Activated B cell treated with CpG ODN at 0.5 μM for 24 hours (primary cell): ENCODE results near the gene RPS6KA5. TPM values are rescaled to one million over a fixed set of nuclear protein-coding genes. Genes with fewer than 3 reads are reported as not detected.

Experiments used
- ATAC-seq: fragments of 200-7000 bp; cut with Tn5 transposase; one replicate; pipeline ENCODE4 v1.10.0; 2021; ENCODE audit warnings: low read depth, mild to moderate bottlenecking, moderate library complexity
- CTCF ChIA-PET: fragments of 350-600 bp; sonication (Branson Sonifier 250); formaldehyde crosslinking; loops from one replicate; lab custom pipeline; 2021; ENCODE audit warnings: antibody characterized with exemption; lab: Charles Lee
- POLR2A ChIA-PET: fragments of 350-600 bp; sonication (Branson Sonifier 250); formaldehyde crosslinking; loops from one replicate; lab custom pipeline; 2021; ENCODE audit warnings: antibody characterized with exemption; lab: Charles Lee
- DNase-seq: peaks from one replicate; pipeline ENCODE4 v3.0.0; 2022
- H3K27ac Mint-ChIP-seq: one replicate; pipeline ENCODE4 v1.8.0; 2020; ENCODE audit warnings: mixed read lengths
- H3K27me3 Mint-ChIP-seq: one replicate; pipeline ENCODE4 v1.8.0; 2021; ENCODE audit warnings: mixed read lengths
- H3K36me3 Mint-ChIP-seq: one replicate; pipeline ENCODE4 v1.8.0; 2021; ENCODE audit warnings: low read depth, mixed read lengths
- H3K4me1 Mint-ChIP-seq: one replicate; pipeline ENCODE4 v1.8.0; 2021; ENCODE audit warnings: mixed read lengths
- H3K4me3 Mint-ChIP-seq: one replicate; pipeline ENCODE4 v1.8.0; 2020; ENCODE audit warnings: mild to moderate bottlenecking, mixed read lengths
- H3K9me3 Mint-ChIP-seq: one replicate; pipeline ENCODE4 v1.8.0; 2020; ENCODE audit warnings: mixed read lengths
- CTCF ChIP-seq: fragments of 200-600 bp; IDR thresholded peaks from one replicate; pipeline ENCODE4 v1.8.0; 2022; ENCODE audit warnings: antibody characterized with exemption, mild to moderate bottlenecking
- intact Hi-C: fragments of 100-400 bp; cut with micrococcal nuclease; formaldehyde crosslinking; loops from one replicate; pipeline ENCODE4 v1.15.1; 2024
- total RNA-seq: library from RNA; stranded (reverse); gene quantifications from 2 replicates; pipeline ENCODE4 v1.2.3, GENCODE V29; 2022

RPS6KA5 gene
- total RNA-seq, 1 donor from 2014 or later, result 16.3 TPM

DNA sequence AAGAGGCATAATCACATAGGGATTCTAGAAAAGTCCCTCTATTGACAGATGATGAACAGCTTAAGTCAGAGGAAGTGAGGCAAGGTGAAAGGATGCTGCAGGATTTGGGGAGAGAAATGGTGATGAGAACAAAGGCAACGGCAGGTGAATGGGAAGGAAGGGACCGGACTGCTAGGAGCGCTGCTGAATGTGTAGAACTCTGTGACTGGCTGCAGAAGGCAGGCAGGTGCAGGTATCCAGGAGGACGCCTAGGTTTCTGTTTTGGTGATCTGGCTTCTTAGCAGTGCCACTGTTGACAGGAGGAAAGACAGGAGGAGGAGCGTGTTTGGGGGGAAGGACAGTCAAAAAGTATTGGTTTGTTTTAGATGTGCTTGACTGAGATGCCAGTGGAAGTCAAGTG, 185.8 kb downstream of the RPS6KA5 start:
- Mint-ChIP-seq H3K36me3 (peaks cover 68% of the 10 kb centered on the region), H3K9me3 (no peaks in the 10 kb centered on the region), H3K4me1 (no peaks in the 10 kb centered on the region), H3K27ac (no peak overlapping the region), H3K4me3 (no peak overlapping the region), H3K27me3 (no peaks in the 10 kb centered on the region)
- ChIA-PET POLR2A (no interaction called here), CTCF (no interaction called here)
- intact Hi-C loops, result no loop called here
- ATAC-seq (no peak), DNase-seq (no peak)
- TF ChIP-seq CTCF, result no peak

DNA sequence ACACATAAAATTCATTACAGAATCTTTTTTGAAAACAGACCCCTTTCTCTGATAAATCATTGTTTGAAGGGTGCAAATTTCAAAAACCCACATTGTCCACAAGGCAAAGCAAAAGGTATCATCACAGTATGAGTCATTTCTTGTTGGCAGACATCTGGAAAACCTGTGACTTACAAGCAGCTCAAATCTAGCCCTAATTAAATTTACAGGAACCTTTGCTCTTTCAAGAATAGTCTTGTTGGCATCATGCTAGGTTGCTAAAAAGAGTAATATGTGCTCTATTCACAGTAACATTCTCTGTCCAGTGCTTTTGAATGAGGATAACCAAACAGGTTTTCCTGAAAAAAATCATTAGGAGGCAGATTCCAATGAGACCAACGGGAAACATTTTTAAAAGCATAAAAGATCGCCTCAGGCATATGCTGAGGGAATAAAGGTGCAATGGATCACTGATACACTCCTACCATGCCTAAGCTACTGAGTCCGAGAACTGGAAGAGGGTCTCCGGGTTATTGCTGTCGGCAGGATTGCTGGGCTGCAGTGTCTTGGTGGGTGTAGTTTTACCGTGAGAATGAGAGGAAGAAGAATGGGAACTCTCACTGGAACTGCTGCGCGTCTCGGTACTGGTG, 188.7 kb downstream of the RPS6KA5 start:
- TF ChIP-seq CTCF, result no peak
- CTCF ChIA-PET, result no interaction called here
- H3K4me3 Mint-ChIP-seq, result no peak overlapping the region
- H3K27ac Mint-ChIP-seq, result no peak overlapping the region
- peaks cover 47% of the 10 kb centered on the region for H3K36me3 Mint-ChIP-seq
- DNase-seq (no peak), ATAC-seq (no peak)
- H3K27me3 Mint-ChIP-seq, result no peaks in the 10 kb centered on the region
- intact Hi-C loops, result no loop called here
- no peaks in the 10 kb centered on the region for H3K4me1 Mint-ChIP-seq
- H3K9me3 Mint-ChIP-seq, result no peaks in the 10 kb centered on the region
- POLR2A ChIA-PET, result no interaction called here

GRCh38 chr14:90870950-90871604, 189.4 kb downstream of the RPS6KA5 start:
- no peak for TF ChIP-seq CTCF
- H3K4me3 Mint-ChIP-seq, result no peak overlapping the region
- ATAC-seq (no peak), DNase-seq (no peak)
- H3K9me3 Mint-ChIP-seq, result no peaks in the 10 kb centered on the region
- H3K27ac Mint-ChIP-seq, result no peak overlapping the region
- ChIA-PET POLR2A (no interaction called here), CTCF (no interaction called here)
- intact Hi-C loops, result no loop called here
- H3K27me3 Mint-ChIP-seq, result no peaks in the 10 kb centered on the region
- H3K36me3 Mint-ChIP-seq, result peaks cover 44% of the 10 kb centered on the region
- no peaks in the 10 kb centered on the region for H3K4me1 Mint-ChIP-seq

GRCh38 chr14:90867501-90867900, 192.9 kb downstream of the RPS6KA5 start:
- H3K4me3 Mint-ChIP-seq, result no peak overlapping the region

More at GRCh38 chr14:90867501-90867900, 192.9 kb downstream of the RPS6KA5 start:
- ATAC-seq (no peak), DNase-seq (no peak)
- CTCF ChIA-PET, result no interaction called here
- H3K4me1 Mint-ChIP-seq, result no peaks in the 10 kb centered on the region
- intact Hi-C loops, result no loop called here
- peaks cover 27% of the 10 kb centered on the region for H3K36me3 Mint-ChIP-seq
- no peak overlapping the region for H3K27ac Mint-ChIP-seq
- TF ChIP-seq CTCF, result no peak
- H3K27me3 Mint-ChIP-seq, result no peaks in the 10 kb centered on the region
- POLR2A ChIA-PET, result no interaction called here
- no peaks in the 10 kb centered on the region for H3K9me3 Mint-ChIP-seq
